K562 (cell line): ENCODE data around the gene IMMP1L. TPM values are rescaled to one million over a fixed set of nuclear protein-coding genes. Genes with fewer than 3 reads are reported as not detected.

Experiments used
- ATAC-seq: fragments of 200-7000 bp; cut with Tn5 transposase; 3 replicates; pipeline ENCODE4 v1.9.1; 2020; ENCODE audit warnings: moderate library complexity
- BruUV-seq: library from RNA; stranded (reverse); fragments of 400-500 nt; replicated peaks from 2 replicates; lab custom pipeline; 2021; lab: Mats Ljungman, UMichigan
- CTCF ChIA-PET: fragments of 300-600 bp; formaldehyde crosslinking; extraction: SDS; loops from one replicate; lab custom pipeline; 2021; ENCODE audit warnings: low intra/inter-chr PET ratio; lab: Yijun Ruan, JAX
- POLR2A ChIA-PET: fragments of 300-600, 350-650 bp; sonication (Branson Sonifier 250); formaldehyde crosslinking; extraction: SDS; loops from one replicate; lab custom pipeline; 2021; ENCODE audit warnings: antibody characterized with exemption, inconsistent platforms; lab: Yijun Ruan, JAX
- DNase-seq, 4 experiments: peaks; one replicate each; pipeline versions ENCODE4 v3.0.0 to v3.0.0-alpha.2; 2011 to 2018; ENCODE audit warnings: low spot score in 3 of 4, mixed read lengths in 3 of 4; ENCODE audit errors: extremely low read depth in 1 of 4
- FAIRE-seq: peaks from 2 replicates; lab custom pipeline; 2011; peaks lifted over from hg19 to GRCh38; lab: Jason Lieb, UNC
- H2AFZ ChIP-seq: 2 replicates; pipeline ENCODE4 v1.6.0; 2011; ENCODE audit warnings: low read depth, low read length, control low read depth, inconsistent platforms
- H3K27ac ChIP-seq: fragments of 200-600 bp; 3 replicates; pipeline ENCODE4 v1.8.0; 2011; ENCODE audit warnings: low read depth, mild to moderate bottlenecking, control low read depth, inconsistent platforms, low read length, moderate library complexity, mixed read lengths; ENCODE audit errors: extremely low read depth
- H3K27me3 ChIP-seq, 2 experiments: fragments of 300-600 bp in 1 of 2; 2 replicates in 1 of 2; 3 replicates in 1 of 2; pipeline versions ENCODE4 v1.6.0 to v1.8.0; 2011; ENCODE audit warnings: inconsistent platforms in 2 of 2, low read length in 2 of 2, mild to moderate bottlenecking in 1 of 2, mixed read lengths in 1 of 2, moderate library complexity in 1 of 2; ENCODE audit not compliant: control insufficient read depth in 2 of 2, insufficient read depth in 2 of 2
- H3K36me3 ChIP-seq: fragments of 300-600 bp; 3 replicates; pipeline ENCODE4 v1.8.0; 2011; ENCODE audit warnings: mild to moderate bottlenecking, low read length, inconsistent platforms; ENCODE audit not compliant: control insufficient read depth, insufficient read depth
- H3K4me1 ChIP-seq, 2 experiments: fragments of 200-600 bp in 1 of 2; replicated peaks in 1 of 2; 2 replicates in 1 of 2; 3 replicates in 1 of 2; pipeline versions ENCODE4 v1.5.1 to v1.8.0; 2011; ENCODE audit warnings: inconsistent platforms in 2 of 2, low read length in 2 of 2, mild to moderate bottlenecking in 1 of 2, mixed read lengths in 1 of 2, moderate library complexity in 1 of 2; ENCODE audit not compliant: control insufficient read depth in 2 of 2, insufficient read depth in 2 of 2
- H3K4me2 ChIP-seq: 2 replicates; pipeline ENCODE4 v1.6.1; 2011; ENCODE audit warnings: low read length, control low read depth, inconsistent platforms, mixed read lengths; ENCODE audit not compliant: insufficient read depth
- H3K4me3 ChIP-seq: fragments of 200-600 bp; sonication (generic), shearing (Covaris generic); 2 replicates; pipeline ENCODE4 v1.5.1; 2016; ENCODE audit warnings: control low read depth, inconsistent platforms
- H3K79me2 ChIP-seq: fragments of 200-600 bp; 3 replicates; pipeline ENCODE4 v1.8.0; 2011; ENCODE audit warnings: low read length, inconsistent platforms; ENCODE audit not compliant: control insufficient read depth, insufficient read depth
- H3K9ac ChIP-seq, 2 experiments: 2 replicates each; pipeline versions ENCODE4 v1.6.0 to v1.6.1; 2011; ENCODE audit warnings: low read depth in 2 of 2, low read length in 2 of 2, control low read depth in 1 of 2, inconsistent platforms in 1 of 2, mild to moderate bottlenecking in 1 of 2, mixed read lengths in 1 of 2; ENCODE audit not compliant: insufficient read depth in 1 of 2
- H3K9me1 ChIP-seq: one replicate; pipeline ENCODE4 v1.6.0; 2011; ENCODE audit warnings: inconsistent platforms, mild to moderate bottlenecking, low read length, moderate library complexity; ENCODE audit not compliant: control insufficient read depth, insufficient read depth
- H3K9me3 ChIP-seq: replicated peaks from 2 replicates; pipeline ENCODE4 v1.5.1; 2011; ENCODE audit warnings: low read depth, low read length, inconsistent platforms; ENCODE audit not compliant: control insufficient read depth, insufficient read depth
- H4K20me1 ChIP-seq: replicated peaks from 2 replicates; pipeline ENCODE4 v1.6.1; 2011; ENCODE audit warnings: low read length, inconsistent platforms, mixed read lengths; ENCODE audit not compliant: control insufficient read depth, insufficient read depth
- BHLHE40 ChIP-seq: IDR thresholded peaks from 2 replicates; pipeline ENCODE4 v1.6.1; 2011; ENCODE audit warnings: low read length, improper control_type of control experiment
- DDX20 ChIP-seq: fragments of 450-650 bp; IDR thresholded peaks from 2 replicates; pipeline ENCODE4 v1.6.1; 2016; ENCODE audit warnings: missing genetic modification characterization, low read depth, mild to moderate bottlenecking, missing compliant biosample characterization, moderate library complexity
- KLF1 ChIP-seq: fragments of 450-650 bp; IDR thresholded peaks from 2 replicates; pipeline ENCODE4 v1.6.1; 2016; ENCODE audit warnings: missing genetic modification characterization, missing compliant biosample characterization
- POLR2G ChIP-seq: fragments of 200-400 bp; formaldehyde crosslinking; IDR thresholded peaks from 2 replicates; pipeline ENCODE4 v1.6.1; 2017; ENCODE audit warnings: low read depth, mild to moderate bottlenecking, antibody characterized with exemption, low read length, moderate library complexity
- RBM25 ChIP-seq: fragments of 200-400 bp; formaldehyde crosslinking; IDR thresholded peaks from 2 replicates; pipeline ENCODE4 v1.6.1; 2018; ENCODE audit warnings: low read length, low read depth, moderate library complexity; ENCODE audit not compliant: severe bottlenecking
- RFX7 ChIP-seq: fragments of 250-450 bp; sonication (Bioruptor Pico); IDR thresholded peaks from 2 replicates; pipeline ENCODE4 v1.5.1; 2021; ENCODE audit warnings: mild to moderate bottlenecking
- SIX5 ChIP-seq, 2 experiments: IDR thresholded peaks; 2 replicates each; pipeline ENCODE4 v1.6.1; 2011; ENCODE audit warnings: low read length in 2 of 2, borderline replicate concordance in 1 of 2, low read depth in 1 of 2, mild to moderate bottlenecking in 1 of 2, moderate library complexity in 1 of 2; ENCODE audit not compliant: insufficient read depth in 1 of 2
- SP2 ChIP-seq: IDR thresholded peaks from 2 replicates; pipeline ENCODE4 v1.6.1; 2011; ENCODE audit warnings: mild to moderate bottlenecking, low read depth, low read length, moderate library complexity; ENCODE audit not compliant: poor library complexity, severe bottlenecking; ENCODE audit errors: extremely low read depth
- STAG1 ChIP-seq: sonication (generic); formaldehyde crosslinking; IDR thresholded peaks from 2 replicates; pipeline ENCODE4 v1.5.0; 2020; ENCODE audit warnings: missing genetic modification reagents, borderline replicate concordance
- TFE3 ChIP-seq: fragments of 450-650 bp; formaldehyde crosslinking; IDR thresholded peaks from 2 replicates; pipeline ENCODE4 v1.4.0; 2020; ENCODE audit warnings: mild to moderate bottlenecking, mixed read lengths
- ZNF232 ChIP-seq: sonication (generic); formaldehyde crosslinking; IDR thresholded peaks from 2 replicates; pipeline ENCODE4 v1.8.0; 2022; ENCODE audit warnings: mild to moderate bottlenecking, missing genetic modification reagents
- ZNF253 ChIP-seq: fragments of 250-450 bp; sonication (Bioruptor Pico); conservative IDR thresholded peaks from 2 replicates; pipeline ENCODE4 v1.6.1; 2021; ENCODE audit warnings: mild to moderate bottlenecking
- ZNF263 ChIP-seq: sonication (generic); formaldehyde crosslinking; IDR thresholded peaks from 2 replicates; pipeline ENCODE4 v1.8.0; 2022; ENCODE audit warnings: mild to moderate bottlenecking, missing genetic modification reagents, borderline replicate concordance
- ZNF398 ChIP-seq: fragments of 250-450 bp; sonication (Bioruptor Pico); IDR thresholded peaks from 2 replicates; pipeline ENCODE4 v1.8.0; 2021; ENCODE audit warnings: moderate library complexity, mild to moderate bottlenecking, inconsistent platforms
- ZNF512 ChIP-seq: IDR thresholded peaks from 2 replicates; pipeline ENCODE4 v1.6.1; 2016; ENCODE audit warnings: missing genetic modification characterization, missing compliant biosample characterization
- WGBS: fragments of 100-300 bp; shearing (Covaris generic); methylation state at CpG from one replicate; pipeline ENCODE4 v1.1.6; 2016; ENCODE audit warnings: low coverage, mixed read lengths; ENCODE audit not compliant: insufficient coverage; ENCODE audit errors: missing lambda C conversion rate; 5-methylcytosine and 5-hydroxymethylcytosine counted together
- in situ Hi-C: fragments of 300-500 bp; cut with MboI; formaldehyde crosslinking; loops from 4 replicates; pipeline ENCODE4 v1.15.0; 2018; ENCODE audit warnings: inconsistent platforms, mixed read lengths
- intact Hi-C: fragments of 100-400 bp; cut with micrococcal nuclease; formaldehyde crosslinking; loops from 2 replicates; pipeline ENCODE4 v1.14.2; 2022
- polyA plus RNA-seq, 8 experiments: library from polyadenylated mRNA; depleted of rRNA in 4 of 8; stranded (reverse) in 5 of 8; unstranded in 3 of 8; fragments of >200 nt; fragmentation: Nextera tagmentation in 2 of 8; fragmentation: Illumina TruSeq in 1 of 8; extraction: Ambion mirVana in 2 of 8; extraction: Trizol in 1 of 8; gene quantifications; 2 replicates each; pipeline versions ENCODE4 v1.2.1 to v1.2.3, GENCODE V29; 2011 to 2014; ENCODE audit warnings: inconsistent platforms in 1 of 8, missing spikeins in 1 of 8
- total RNA-seq, 7 experiments: library from RNA; depleted of rRNA in 6 of 7; stranded (reverse); fragments of >200 nt in 6 of 7; fragmentation: Illumina TruSeq in 2 of 7; extraction: Trizol in 2 of 7; gene quantifications; 2 replicates each; pipeline versions ENCODE4 v1.2.1 to v1.2.3, GENCODE V29; 2011 to 2021; ENCODE audit warnings: low replicate concordance in 1 of 7

The IMMP1L gene
- total and polyA plus RNA-seq, 9 of the 15 experiments (the other 6 are each of a cell fraction or from before 2014, with no cell fraction given): 56.0 to 245 (median 169) TPM

- no peak for TF ChIP-seq TFE3 (CRISPR knock-in tag)
These were observed 31.2 kb downstream of the IMMP1L start (continued) for GRCh38 chr11:31478223-31478590.

GRCh38 chr11:31477528-31478222 lies 31.7 kb downstream of the IMMP1L start:
- no TSS peak for BruUV-seq
- peaks cover 68% of the 10 kb centered on the region for H3K79me2 ChIP-seq
- TF ChIP-seq SIX5 (IDR thresholded peaks at IDR 0.05; ENCODE audit: borderline replicate concordance in 1 of 2, insufficient read depth in 1 of 2, low read depth in 1 of 2, low read length in 2 of 2) (no peak), ZNF232 (CRISPR knock-in tag) (no peak), POLR2G (no peak), RFX7 (CRISPR knock-in tag) (no peak), ZNF253 (no peak), ZNF398 (CRISPR knock-in tag) (no peak), KLF1 (no peak), RBM25 (no peak), SP2 (no peak), ZNF512 (tag) (no peak), STAG1 (CRISPR knock-in tag) (no peak), DDX20 (no peak), ZNF263 (CRISPR knock-in tag) (no peak), BHLHE40 (no peak)

More at GRCh38 chr11:31477528-31478222, 31.7 kb downstream of the IMMP1L start:
- intact Hi-C loops (no loop called here), in situ Hi-C loops (no loop called here)
- ATAC-seq (no peak), DNase-seq (no peak), FAIRE-seq (no peak)
- CTCF ChIA-PET: no interaction called here
- WGBS: 82% methylated on average over 6 of the region's 6 CpGs
- POLR2A ChIA-PET: interaction anchor here (0.6 to 0.9 kb wide), 4 partner anchors 17 to 414 kb away, joined by 3 read pairs; no protein-coding TSS in a partner anchor
- no peaks in the 10 kb centered on the region for H3K9me1 ChIP-seq
- no peaks in the 10 kb centered on the region for H3K27me3 ChIP-seq
- no peak overlapping the region for H2AFZ ChIP-seq
- no peak overlapping the region for H3K4me2 ChIP-seq
- H3K9ac ChIP-seq: no peak overlapping the region
- H3K4me3 ChIP-seq: no peak overlapping the region
- H3K36me3 ChIP-seq: peaks cover 5% of the 10 kb centered on the region
- no peaks in the 10 kb centered on the region for H3K4me1 ChIP-seq
- no peak overlapping the region for H3K27ac ChIP-seq
- H4K20me1 ChIP-seq: no peaks in the 10 kb centered on the region
- no peaks in the 10 kb centered on the region for H3K9me3 ChIP-seq
